Activated naive CD8-positive, alpha-beta T cell treated with anti-CD3 and anti-CD28 coated beads, Interleukin-2, amount 10 ng/mL, durations not matched to agents 7 days and 5 days (primary cell): ENCODE results near the gene YEATS4. TPM values are rescaled to one million over a fixed set of nuclear protein-coding genes. Genes with fewer than 3 reads are reported as not detected.

Experiments used
- ATAC-seq: fragments of 150-1000 bp; cut with Tn5 transposase; one replicate; pipeline ENCODE4 v1.10.0; 2021; ENCODE audit warnings: low read depth, moderate library complexity
- POLR2A ChIA-PET: fragments of 350-600 bp; sonication (Branson Sonifier 250); formaldehyde crosslinking; loops from one replicate; lab custom pipeline; 2021; ENCODE audit warnings: antibody characterized with exemption; lab: Charles Lee
- DNase-seq: peaks from one replicate; pipeline ENCODE4 v3.0.0; 2021
- H3K27ac Mint-ChIP-seq: one replicate; pipeline ENCODE4 v1.8.0; 2022; ENCODE audit warnings: mild to moderate bottlenecking, mixed read lengths
- H3K27me3 Mint-ChIP-seq: one replicate; pipeline ENCODE4 v1.8.0; 2022; ENCODE audit warnings: mild to moderate bottlenecking, moderate library complexity, mixed read lengths
- H3K36me3 Mint-ChIP-seq: one replicate; pipeline ENCODE4 v1.8.0; 2021; ENCODE audit warnings: mild to moderate bottlenecking, mixed read lengths
- H3K4me1 Mint-ChIP-seq: one replicate; pipeline ENCODE4 v1.8.0; 2021; ENCODE audit warnings: mixed read lengths
- H3K4me3 Mint-ChIP-seq: one replicate; pipeline ENCODE4 v1.8.0; 2022; ENCODE audit warnings: mild to moderate bottlenecking, moderate library complexity, mixed read lengths
- H3K9me3 Mint-ChIP-seq: one replicate; pipeline ENCODE4 v1.8.0; 2021; ENCODE audit warnings: mixed read lengths
- total RNA-seq, 2 experiments: library from RNA; stranded (reverse); gene quantifications; one replicate each; pipeline ENCODE4 v1.2.3, GENCODE V29; 2021

The YEATS4 gene
- total RNA-seq, 2 experiments from 2014 or later = 32.8 to 42.6 TPM

GRCh38 chr12:69385038-69385437, 25.5 kb downstream of the YEATS4 start:
- ATAC-seq (no peak), DNase-seq (no peak)
- POLR2A ChIA-PET = no interaction called here
- Mint-ChIP-seq H3K4me1 (peaks cover 6% of the 10 kb centered on the region), H3K9me3 (no peaks in the 10 kb centered on the region), H3K27ac (no peak overlapping the region), H3K36me3 (peaks cover 15% of the 10 kb centered on the region), H3K27me3 (no peaks in the 10 kb centered on the region), H3K4me3 (no peak overlapping the region)

GRCh38 chr12:69386921-69387320, 27.4 kb downstream of the YEATS4 start:
- POLR2A ChIA-PET = no interaction called here
- Mint-ChIP-seq H3K4me1 (peaks cover 6% of the 10 kb centered on the region), H3K4me3 (no peak overlapping the region), H3K9me3 (no peaks in the 10 kb centered on the region), H3K27me3 (no peaks in the 10 kb centered on the region), H3K27ac (no peak overlapping the region), H3K36me3 (peaks cover 29% of the 10 kb centered on the region)
- DNase-seq (no peak), ATAC-seq (no peak)

DNA sequence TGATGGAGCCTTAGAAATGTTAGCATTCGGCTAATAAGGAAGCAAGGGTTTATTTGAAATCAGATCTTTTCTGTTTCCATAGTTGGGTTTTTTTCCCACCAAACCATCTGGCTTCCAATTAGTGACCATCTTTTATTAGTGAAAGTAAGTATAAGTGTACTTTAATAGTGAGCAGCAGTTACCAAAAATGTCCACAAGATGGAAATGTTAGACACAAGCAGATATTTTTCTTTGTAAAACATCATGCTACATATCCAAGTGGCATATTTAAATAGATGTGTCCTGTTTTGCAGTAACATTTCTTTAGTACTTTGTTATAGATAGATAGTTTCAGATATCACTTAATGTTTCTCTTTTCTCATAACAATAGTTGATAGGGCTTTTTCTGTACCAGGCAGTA, 28.8 kb downstream of the YEATS4 start:
- no peaks in the 10 kb centered on the region for H3K9me3 Mint-ChIP-seq

GRCh38 chr12:69389831-69390230, 30.3 kb downstream of the YEATS4 start:
- Mint-ChIP-seq H3K36me3 (peaks cover 44% of the 10 kb centered on the region), H3K9me3 (no peaks in the 10 kb centered on the region), H3K27me3 (no peaks in the 10 kb centered on the region), H3K27ac (no peak overlapping the region), H3K4me3 (no peak overlapping the region), H3K4me1 (peaks cover 4% of the 10 kb centered on the region)
- DNase-seq (no peak), ATAC-seq (no peak)
- POLR2A ChIA-PET = no interaction called here

More for the DNA sequence above, 28.8 kb downstream of the YEATS4 start:
- no peak for DNase-seq
- H3K4me1 Mint-ChIP-seq = peaks cover 4% of the 10 kb centered on the region
- H3K36me3 Mint-ChIP-seq = peaks cover 37% of the 10 kb centered on the region
- H3K27ac Mint-ChIP-seq = no peak overlapping the region
- no peaks in the 10 kb centered on the region for H3K27me3 Mint-ChIP-seq
- no peak for ATAC-seq
- POLR2A ChIA-PET = interaction anchor here (0.6 kb wide), 1 partner anchor 110 kb away, joined by 3 read pairs; no protein-coding TSS in a partner anchor
- no peak overlapping the region for H3K4me3 Mint-ChIP-seq

- Mint-ChIP-seq H3K4me3 (no peak overlapping the region), H3K27ac (no peak overlapping the region), H3K36me3 (peaks cover 61% of the 10 kb centered on the region), H3K9me3 (peaks cover 7% of the 10 kb centered on the region), H3K4me1 (peaks cover 2% of the 10 kb centered on the region), H3K27me3 (no peaks in the 10 kb centered on the region)
- POLR2A ChIA-PET = no interaction called here
- DNase-seq = no peak
- ATAC-seq = no peak
These were observed 32.8 kb downstream of the YEATS4 start for GRCh38 chr12:69392179-69392928.

GRCh38 chr12:69396041-69396440, 36.5 kb downstream of the YEATS4 start:
- H3K36me3 Mint-ChIP-seq = peaks cover 60% of the 10 kb centered on the region

GRCh38 chr12:69396963-69397362, 37.4 kb downstream of the YEATS4 start:
- Mint-ChIP-seq H3K9me3 (peaks cover 7% of the 10 kb centered on the region), H3K27me3 (no peaks in the 10 kb centered on the region), H3K36me3 (peaks cover 51% of the 10 kb centered on the region), H3K4me3 (no peak overlapping the region), H3K4me1 (peaks cover 2% of the 10 kb centered on the region), H3K27ac (no peak overlapping the region)
- POLR2A ChIA-PET = no interaction called here
- no peak for DNase-seq
- no peak for ATAC-seq

More at GRCh38 chr12:69396041-69396440, 36.5 kb downstream of the YEATS4 start:
- Mint-ChIP-seq H3K27me3 (no peaks in the 10 kb centered on the region), H3K4me3 (no peak overlapping the region), H3K9me3 (peaks cover 7% of the 10 kb centered on the region), H3K27ac (no peak overlapping the region), H3K4me1 (no peaks in the 10 kb centered on the region)
- ATAC-seq (no peak), DNase-seq (no peak)
- POLR2A ChIA-PET = no interaction called here

- Mint-ChIP-seq H3K4me1 (peaks cover 2% of the 10 kb centered on the region), H3K27me3 (no peaks in the 10 kb centered on the region), H3K4me3 (no peak overlapping the region), H3K36me3 (peaks cover 42% of the 10 kb centered on the region), H3K27ac (no peak overlapping the region), H3K9me3 (peaks cover 7% of the 10 kb centered on the region)
- ATAC-seq = no peak
- DNase-seq = no peak
- POLR2A ChIA-PET = no interaction called here
These were observed 38.4 kb downstream of the YEATS4 start for GRCh38 chr12:69397978-69398377.

DNA sequence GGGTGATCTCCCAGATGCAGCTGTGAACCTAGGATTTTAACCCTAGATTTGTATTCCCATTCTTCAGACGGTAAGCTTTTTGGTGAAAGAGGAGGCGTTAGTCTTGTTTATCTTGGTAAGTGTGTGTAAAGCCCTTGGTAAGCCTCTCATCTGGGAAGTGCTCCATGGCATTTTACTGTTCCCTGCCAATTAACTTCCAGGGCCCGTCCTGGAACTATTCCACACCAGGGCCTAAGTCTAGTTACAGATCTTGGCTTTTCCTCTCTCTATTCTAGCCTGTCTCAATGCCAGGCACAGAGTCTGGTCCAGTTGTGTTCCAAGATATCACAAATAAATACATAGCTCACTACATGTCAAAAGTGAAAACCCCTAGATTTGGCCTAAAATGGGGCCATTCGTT, 42.4 kb downstream of the YEATS4 start:
- POLR2A ChIA-PET = no interaction called here
- no peak overlapping the region for H3K27ac Mint-ChIP-seq
- H3K36me3 Mint-ChIP-seq = peaks cover 20% of the 10 kb centered on the region
- H3K4me3 Mint-ChIP-seq = no peak overlapping the region
- ATAC-seq = no peak
- peaks cover 4% of the 10 kb centered on the region for H3K4me1 Mint-ChIP-seq
- H3K9me3 Mint-ChIP-seq = peaks cover 2% of the 10 kb centered on the region
- no peak for DNase-seq
- H3K27me3 Mint-ChIP-seq = no peaks in the 10 kb centered on the region

DNA sequence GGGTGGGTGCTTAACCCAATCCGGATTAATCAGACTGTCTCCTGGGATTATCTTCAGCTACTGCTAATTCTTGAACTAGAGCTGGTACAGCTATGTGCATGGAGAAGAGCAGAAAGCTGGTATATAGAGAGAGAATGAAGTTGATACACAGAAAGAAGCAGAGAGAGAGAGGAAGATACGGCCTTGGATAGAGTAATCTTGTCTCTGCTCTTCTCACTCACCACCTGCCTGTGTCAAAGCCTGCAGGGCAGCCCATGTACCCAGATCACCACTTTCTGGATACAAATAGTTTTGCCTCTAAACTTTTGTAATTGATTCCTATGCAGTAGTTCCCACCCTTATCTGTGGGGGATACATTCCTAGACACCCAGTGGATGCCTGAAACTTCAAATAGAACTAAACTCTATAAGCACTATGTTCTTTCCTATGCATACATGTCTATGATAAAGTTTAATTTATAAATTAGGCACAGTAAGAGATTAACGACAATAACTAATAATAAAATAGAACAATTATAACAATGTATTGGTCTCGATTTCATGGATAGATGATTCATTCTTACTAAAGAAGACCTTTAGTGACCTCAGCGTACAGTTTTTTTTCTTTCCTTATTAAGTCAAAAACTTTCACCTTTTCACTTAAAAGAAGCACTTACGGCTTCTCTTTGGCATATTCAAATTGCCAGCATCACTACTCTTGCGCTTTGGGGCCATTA, 45.5 kb downstream of the YEATS4 start:
- DNase-seq (no peak), ATAC-seq (no peak)
- H3K4me1 Mint-ChIP-seq = peaks cover 4% of the 10 kb centered on the region
- POLR2A ChIA-PET = no interaction called here
- H3K36me3 Mint-ChIP-seq = peaks cover 5% of the 10 kb centered on the region
- no peak overlapping the region for H3K27ac Mint-ChIP-seq
- H3K4me3 Mint-ChIP-seq = no peak overlapping the region
- H3K27me3 Mint-ChIP-seq = no peaks in the 10 kb centered on the region
- no peaks in the 10 kb centered on the region for H3K9me3 Mint-ChIP-seq

GRCh38 chr12:69405566-69405865, 46.0 kb downstream of the YEATS4 start:
- Mint-ChIP-seq H3K27ac (no peak overlapping the region), H3K27me3 (no peaks in the 10 kb centered on the region), H3K4me3 (no peak overlapping the region), H3K36me3 (peaks cover 5% of the 10 kb centered on the region), H3K4me1 (peaks cover 4% of the 10 kb centered on the region), H3K9me3 (no peaks in the 10 kb centered on the region)
- POLR2A ChIA-PET = no interaction called here
- DNase-seq = no peak
- no peak for ATAC-seq

DNA sequence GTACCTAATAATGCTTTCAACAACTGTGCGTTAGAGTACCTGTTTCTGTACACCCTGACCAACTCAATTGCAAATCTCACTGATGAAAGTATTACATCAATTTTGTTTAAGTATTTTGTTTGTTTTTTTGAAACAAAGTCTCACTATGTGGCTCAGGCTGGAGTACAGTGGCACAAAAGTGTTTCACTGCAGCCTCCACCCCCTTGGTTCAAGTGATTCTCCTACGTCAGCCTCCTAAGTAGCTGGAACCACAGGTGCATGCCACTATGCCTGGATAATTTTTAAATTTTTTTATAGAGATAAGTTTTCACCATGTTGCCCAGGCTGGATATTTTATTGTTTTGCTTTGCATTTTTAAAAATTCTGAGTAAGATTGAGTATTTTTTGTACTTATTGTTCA, 46.7 kb downstream of the YEATS4 start:
- H3K9me3 Mint-ChIP-seq = no peaks in the 10 kb centered on the region

DNA sequence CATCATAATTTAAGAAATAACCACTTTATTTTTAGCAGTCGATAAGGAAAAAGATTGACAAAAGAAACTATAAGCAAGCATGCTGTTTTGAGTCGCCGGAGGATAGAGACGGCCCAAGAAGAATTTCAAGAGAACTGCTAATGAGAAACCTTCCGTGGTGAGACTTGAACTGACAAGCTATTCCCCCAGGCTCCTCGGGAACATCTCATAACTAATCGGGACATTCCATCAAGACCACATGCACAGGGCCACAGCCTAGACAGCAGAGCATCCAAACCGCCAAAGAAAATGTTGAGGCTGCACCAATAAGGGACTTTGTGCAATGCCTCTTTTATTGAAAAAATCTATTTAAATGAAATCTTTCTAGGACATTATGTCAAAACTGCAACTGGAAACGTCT, 51.0 kb downstream of the YEATS4 start:
- Mint-ChIP-seq H3K4me1 (no peaks in the 10 kb centered on the region), H3K9me3 (no peaks in the 10 kb centered on the region), H3K36me3 (peaks cover 3% of the 10 kb centered on the region), H3K27ac (no peak overlapping the region), H3K27me3 (no peaks in the 10 kb centered on the region), H3K4me3 (no peak overlapping the region)
- DNase-seq (no peak), ATAC-seq (no peak)
- POLR2A ChIA-PET = no interaction called here

More for the DNA sequence above, 46.7 kb downstream of the YEATS4 start:
- Mint-ChIP-seq H3K27ac (no peak overlapping the region), H3K4me1 (peaks cover 4% of the 10 kb centered on the region), H3K36me3 (peaks cover 5% of the 10 kb centered on the region), H3K27me3 (no peaks in the 10 kb centered on the region), H3K4me3 (no peak overlapping the region)
- DNase-seq (no peak), ATAC-seq (no peak)
- POLR2A ChIA-PET = no interaction called here

DNA sequence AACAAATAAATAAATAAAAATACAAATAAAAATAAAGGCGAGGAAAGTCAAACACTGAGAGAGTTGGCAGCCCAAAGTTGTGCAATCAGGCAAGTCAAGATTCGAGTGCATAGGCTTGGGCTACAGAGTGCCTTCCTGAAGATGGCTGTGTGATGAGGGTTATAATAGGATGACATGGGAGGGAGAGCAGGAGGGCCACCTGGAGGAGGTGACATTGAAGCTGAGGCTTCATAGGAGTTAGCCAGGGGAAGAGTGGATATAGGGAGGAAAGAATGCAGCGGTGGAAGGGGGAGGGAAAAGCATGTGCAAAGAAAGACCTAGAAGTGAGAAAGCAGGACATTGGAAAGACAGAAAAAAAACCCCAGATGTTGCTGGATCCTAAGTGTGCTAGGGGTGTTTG, 53.1 kb downstream of the YEATS4 start:
- no peaks in the 10 kb centered on the region for H3K9me3 Mint-ChIP-seq

More for the DNA sequence above, 53.1 kb downstream of the YEATS4 start:
- Mint-ChIP-seq H3K27ac (no peak overlapping the region), H3K4me1 (no peaks in the 10 kb centered on the region), H3K27me3 (no peaks in the 10 kb centered on the region), H3K36me3 (peaks cover 3% of the 10 kb centered on the region), H3K4me3 (no peak overlapping the region)
- POLR2A ChIA-PET = no interaction called here
- DNase-seq (no peak), ATAC-seq (no peak)
